GM18873 (cell line): Measurements from ENCODE around the gene GRIA2.

ENCODE experiments used
- ATAC-seq: cut with Tn5 transposase; IDR thresholded peaks from one replicate; pipeline ENCODE4 v1.9.1; 2021; ENCODE audit warnings: mild to moderate bottlenecking, moderate library complexity, moderate number of reproducible peaks; ENCODE audit not compliant: unreplicated experiment, low FRiP score

GRIA2 gene

DNA sequence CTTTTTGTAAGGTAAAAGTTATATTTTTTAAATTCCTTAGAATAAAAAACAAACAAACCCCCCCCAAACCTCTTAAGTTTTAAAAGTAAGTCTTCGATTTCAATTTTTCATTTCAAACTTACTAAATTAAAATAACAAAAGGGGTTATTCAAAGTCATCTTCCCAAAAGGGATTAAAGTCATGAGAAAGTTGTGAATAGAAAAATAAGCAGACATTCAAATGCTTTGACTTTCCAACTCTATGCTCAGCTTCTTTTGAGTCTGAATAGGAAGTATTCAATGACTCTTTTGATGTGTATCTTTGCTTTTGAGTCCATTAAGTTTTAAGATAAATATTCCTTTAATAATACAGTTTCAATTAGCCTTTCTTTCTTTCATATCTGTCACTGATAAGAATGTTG is 138.3 kb downstream of the GRIA2 start:
- ATAC-seq: no peak

DNA sequence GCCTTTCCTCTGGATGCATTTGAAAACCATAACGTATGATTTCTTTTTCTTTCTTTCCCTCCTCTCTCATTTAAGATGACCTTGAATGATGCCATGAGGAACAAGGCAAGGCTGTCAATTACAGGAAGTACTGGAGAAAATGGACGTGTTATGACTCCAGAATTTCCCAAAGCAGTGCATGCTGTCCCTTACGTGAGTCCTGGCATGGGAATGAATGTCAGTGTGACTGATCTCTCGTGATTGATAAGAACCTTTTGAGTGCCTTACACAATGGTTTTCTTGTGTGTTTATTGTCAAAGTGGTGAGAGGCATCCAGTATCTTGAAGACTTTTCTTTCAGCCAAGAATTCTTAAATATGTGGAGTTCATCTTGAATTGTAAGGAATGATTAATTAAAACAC is 142.8 kb downstream of the GRIA2 start:
- no peak for ATAC-seq

DNA sequence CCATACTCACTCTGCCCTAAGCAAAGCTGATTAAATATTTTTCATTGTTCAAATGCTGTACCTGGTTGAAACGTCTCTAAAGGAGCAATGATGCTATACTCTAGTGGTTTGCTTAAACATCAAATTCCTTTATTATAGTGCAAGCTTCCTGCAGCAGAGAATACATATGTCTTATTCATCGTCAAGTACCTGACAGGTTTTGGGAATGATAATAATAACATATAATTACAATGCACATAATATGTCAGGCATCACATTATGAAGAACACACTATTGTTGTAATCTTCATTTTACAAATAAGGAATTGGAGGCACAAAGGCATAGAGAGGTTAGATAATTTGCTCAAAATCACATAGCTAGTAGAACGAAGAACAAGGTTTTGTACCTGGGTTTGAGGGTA is 151.6 kb downstream of the GRIA2 start:
- ATAC-seq: no peak

DNA sequence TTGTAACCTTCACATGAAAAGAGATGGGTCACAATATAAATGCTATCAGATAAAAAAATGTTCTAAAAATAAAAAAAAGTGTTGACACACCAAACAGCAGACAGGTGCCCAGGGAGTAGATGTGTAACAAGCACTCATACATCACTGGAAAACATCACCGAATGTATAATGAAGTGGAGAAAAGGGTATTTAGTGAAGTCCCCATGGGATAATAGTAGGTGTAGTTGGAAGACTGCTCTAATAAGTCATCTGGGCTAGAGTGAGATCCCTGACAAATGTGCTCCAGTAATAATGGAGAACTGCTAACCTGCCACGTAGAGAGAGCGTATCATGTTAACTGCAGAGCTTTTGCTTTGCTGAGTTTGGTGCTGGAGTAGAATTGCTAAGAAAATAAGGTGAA is 152.0 kb downstream of the GRIA2 start:
- no peak for ATAC-seq

DNA sequence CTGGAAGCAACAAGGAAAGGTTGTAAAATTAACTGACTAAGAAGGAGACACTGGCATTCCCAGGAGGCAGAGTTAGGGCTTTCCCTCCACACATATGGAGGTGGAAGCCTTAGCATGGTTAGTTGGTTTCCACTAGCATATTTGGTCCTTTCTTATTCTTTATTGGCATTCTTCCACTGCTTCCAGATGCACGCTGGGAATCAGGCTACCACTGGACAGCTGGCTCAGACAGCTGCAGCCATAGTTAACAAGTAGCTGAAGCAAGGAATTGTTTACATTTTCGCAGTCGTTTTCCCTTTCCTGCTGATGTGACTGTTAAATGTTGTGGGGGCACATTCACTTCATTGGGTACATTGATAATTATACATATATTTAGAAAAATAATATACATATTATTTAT is 169.2 kb downstream of the GRIA2 start:
- ATAC-seq: no peak

DNA sequence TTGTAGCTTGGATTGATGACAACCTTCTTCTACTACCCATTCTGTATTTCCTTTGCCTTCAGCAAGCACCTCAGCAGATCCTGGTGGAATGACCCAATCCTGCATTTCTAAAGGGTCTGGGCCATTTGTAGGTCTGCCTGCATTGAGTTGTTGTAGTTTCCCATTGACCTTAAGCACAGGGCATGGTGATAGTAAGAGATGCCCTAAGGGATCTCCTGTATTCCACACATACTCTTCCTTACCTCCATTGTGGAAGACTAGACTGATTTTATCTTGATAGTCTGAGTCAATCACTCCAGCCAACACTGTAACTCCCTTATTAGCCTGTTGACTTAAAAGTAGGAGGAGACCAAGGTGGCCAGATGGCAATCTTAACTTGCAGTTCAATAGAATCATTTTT is 184.5 kb downstream of the GRIA2 start:
- no peak for ATAC-seq
